ENCODE results near the gene CCS.
"Not testable (repeated sequence)": the region's sequence is repeated elsewhere in the genome, so short reads cannot be mapped to it uniquely, and the experiment has no call there.

The CCS gene

GRCh38 chr11:66636411-66636810 lies 43.4 kb downstream of the CCS start:
- Histone ChIP-seq H3K4me1 (ENCODE audit: insufficient read depth, low read length) (peaks cover 24% of the 10 kb centered on the region; the same call in 1 of the 2 replicates), H3K36me3 (ENCODE audit: insufficient read depth, low read depth, low read length) (peaks cover 66% of the 10 kb centered on the region), H3K27ac (ENCODE audit: low read length) (no peak overlapping the region)

GRCh38 chr11:66637557-66638176 lies 44.7 kb downstream of the CCS start:
- peak overlapping the region; percentile 94 for H3K4me3 ChIP-seq (ENCODE audit: low read length)
- peak overlapping the region; percentile 91 for H3K9ac ChIP-seq (ENCODE audit: low read depth, low read length)
- peak overlapping the region; percentile 86 for H3K27ac ChIP-seq (ENCODE audit: low read length)
- H3K27me3 ChIP-seq (ENCODE audit: insufficient read depth, low read length), result no peaks in the 10 kb centered on the region
- H3K9me3 ChIP-seq (ENCODE audit: insufficient read depth, low read depth, low read length), result no peaks in the 10 kb centered on the region
- peaks cover 68% of the 10 kb centered on the region for H3K36me3 ChIP-seq (ENCODE audit: insufficient read depth, low read depth, low read length)
- H3K4me1 ChIP-seq (ENCODE audit: insufficient read depth, low read length), result peaks cover 27% of the 10 kb centered on the region; the same call in 1 of the 2 replicates

More at GRCh38 chr11:66636411-66636810, 43.4 kb downstream of the CCS start:
- H3K9ac ChIP-seq (ENCODE audit: low read depth, low read length), result no peak overlapping the region
- no peak overlapping the region for H3K4me3 ChIP-seq (ENCODE audit: low read length)
- H3K9me3 ChIP-seq (ENCODE audit: insufficient read depth, low read depth, low read length), result no peaks in the 10 kb centered on the region
- no peaks in the 10 kb centered on the region for H3K27me3 ChIP-seq (ENCODE audit: insufficient read depth, low read length)

- H3K4me3 ChIP-seq (ENCODE audit: low read length), result peak within 1 kb of the TSS; percentile 94
- peaks cover 68% of the 10 kb centered on the region for H3K36me3 ChIP-seq (ENCODE audit: insufficient read depth, low read depth, low read length)
- H3K9ac ChIP-seq (ENCODE audit: low read depth, low read length), result peak within 1 kb of the TSS; percentile 98
- H3K4me1 ChIP-seq (ENCODE audit: insufficient read depth, low read length), result peaks cover 30% of the 10 kb centered on the region; the same call in 1 of the 2 replicates
- no peaks in the 10 kb centered on the region for H3K9me3 ChIP-seq (ENCODE audit: insufficient read depth, low read depth, low read length)
- H3K27ac ChIP-seq (ENCODE audit: low read length), result peak within 1 kb of the TSS; percentile 91
- H3K27me3 ChIP-seq (ENCODE audit: insufficient read depth, low read length), result no peaks in the 10 kb centered on the region
Observed at GRCh38 chr11:66638177-66639065, 45.4 kb downstream of the CCS start, which contains the start of gene RBM4. RBM4 (plus strand) TSS chr11:66638703; CDS start chr11:66639712, 1,009 bp downstream.

GRCh38 chr11:66639066-66639813 lies 46.3 kb downstream of the CCS start:
- H3K4me1 ChIP-seq (ENCODE audit: insufficient read depth, low read length), result peaks cover 30% of the 10 kb centered on the region; the same call in 1 of the 2 replicates
- peaks cover 71% of the 10 kb centered on the region for H3K36me3 ChIP-seq (ENCODE audit: insufficient read depth, low read depth, low read length)
- H3K4me3 ChIP-seq (ENCODE audit: low read length), result peak overlapping the region; percentile 94
- H3K9ac ChIP-seq (ENCODE audit: low read depth, low read length), result peak overlapping the region; percentile 98
- peak overlapping the region; percentile 91 for H3K27ac ChIP-seq (ENCODE audit: low read length)
- no peaks in the 10 kb centered on the region for H3K9me3 ChIP-seq (ENCODE audit: insufficient read depth, low read depth, low read length)
- no peaks in the 10 kb centered on the region for H3K27me3 ChIP-seq (ENCODE audit: insufficient read depth, low read length)

GRCh38 chr11:66639814-66640340 lies 46.9 kb downstream of the CCS start:
- Histone ChIP-seq H3K9ac (ENCODE audit: low read depth, low read length) (peak overlapping the region; percentile 98; the same call in 1 of the 2 replicates), H3K4me3 (ENCODE audit: low read length) (peak overlapping the region; percentile 94), H3K36me3 (ENCODE audit: insufficient read depth, low read depth, low read length) (peaks cover 71% of the 10 kb centered on the region), H3K4me1 (ENCODE audit: insufficient read depth, low read length) (peaks cover 30% of the 10 kb centered on the region; the same call in 1 of the 2 replicates)
- H3K27me3 ChIP-seq (ENCODE audit: insufficient read depth, low read length); H3K9me3 ChIP-seq (ENCODE audit: insufficient read depth, low read depth, low read length); H3K27ac ChIP-seq (ENCODE audit: low read length): not testable (repeated sequence)

- H3K9me3 ChIP-seq (ENCODE audit: insufficient read depth, low read depth, low read length), result no peaks in the 10 kb centered on the region
- peaks cover 30% of the 10 kb centered on the region; the same call in 1 of the 2 replicates for H3K4me1 ChIP-seq (ENCODE audit: insufficient read depth, low read length)
- H3K27me3 ChIP-seq (ENCODE audit: insufficient read depth, low read length), result no peaks in the 10 kb centered on the region
- H3K4me3 ChIP-seq (ENCODE audit: low read length), result peak overlapping the region; percentile 94
- H3K27ac ChIP-seq (ENCODE audit: low read length), result no peak overlapping the region
- no peak overlapping the region for H3K9ac ChIP-seq (ENCODE audit: low read depth, low read length)
- peaks cover 78% of the 10 kb centered on the region for H3K36me3 ChIP-seq (ENCODE audit: insufficient read depth, low read depth, low read length)
Observed at GRCh38 chr11:66641834-66642233, 48.8 kb downstream of the CCS start.

- Histone ChIP-seq H3K36me3 (ENCODE audit: insufficient read depth, low read depth, low read length) (peaks cover 96% of the 10 kb centered on the region), H3K9ac (ENCODE audit: low read depth, low read length) (no peak overlapping the region), H3K4me3 (ENCODE audit: low read length) (peak overlapping the region; percentile 2; the same call in 1 of the 2 replicates), H3K4me1 (ENCODE audit: insufficient read depth, low read length) (peaks cover 23% of the 10 kb centered on the region; the same call in 1 of the 2 replicates), H3K27ac (ENCODE audit: low read length) (no peak overlapping the region), H3K27me3 (ENCODE audit: insufficient read depth, low read length) (no peaks in the 10 kb centered on the region), H3K9me3 (ENCODE audit: insufficient read depth, low read depth, low read length) (no peaks in the 10 kb centered on the region)
Observed at GRCh38 chr11:66643745-66644437, 50.9 kb downstream of the CCS start.

- no peak overlapping the region for H3K4me3 ChIP-seq (ENCODE audit: low read length)
- no peaks in the 10 kb centered on the region for H3K27me3 ChIP-seq (ENCODE audit: insufficient read depth, low read length)
- no peaks in the 10 kb centered on the region for H3K9me3 ChIP-seq (ENCODE audit: insufficient read depth, low read depth, low read length)
- H3K4me1 ChIP-seq (ENCODE audit: insufficient read depth, low read length), result peaks cover 7% of the 10 kb centered on the region; the same call in 1 of the 2 replicates
- H3K27ac ChIP-seq (ENCODE audit: low read length), result no peak overlapping the region
- H3K36me3 ChIP-seq (ENCODE audit: insufficient read depth, low read depth, low read length), result peaks cover 92% of the 10 kb centered on the region
- no peak overlapping the region for H3K9ac ChIP-seq (ENCODE audit: low read depth, low read length)
Observed at GRCh38 chr11:66646828-66647227, 53.8 kb downstream of the CCS start.

- H3K4me1 ChIP-seq (ENCODE audit: insufficient read depth, low read length), result no peaks in the 10 kb centered on the region
- no peak overlapping the region for H3K9ac ChIP-seq (ENCODE audit: low read depth, low read length)
- H3K9me3 ChIP-seq (ENCODE audit: insufficient read depth, low read depth, low read length), result no peaks in the 10 kb centered on the region
- no peaks in the 10 kb centered on the region for H3K27me3 ChIP-seq (ENCODE audit: insufficient read depth, low read length)
- peaks cover 82% of the 10 kb centered on the region for H3K36me3 ChIP-seq (ENCODE audit: insufficient read depth, low read depth, low read length)
- no peak overlapping the region for H3K27ac ChIP-seq (ENCODE audit: low read length)
- no peak overlapping the region for H3K4me3 ChIP-seq (ENCODE audit: low read length)
Observed at GRCh38 chr11:66649903-66650302, 56.9 kb downstream of the CCS start.

GRCh38 chr11:66651016-66651415 lies 58.0 kb downstream of the CCS start:
- peaks cover 70% of the 10 kb centered on the region for H3K36me3 ChIP-seq (ENCODE audit: insufficient read depth, low read depth, low read length)

More at GRCh38 chr11:66651016-66651415, 58.0 kb downstream of the CCS start:
- Histone ChIP-seq H3K4me1 (ENCODE audit: insufficient read depth, low read length) (no peaks in the 10 kb centered on the region), H3K4me3 (ENCODE audit: low read length) (no peak overlapping the region), H3K27me3 (ENCODE audit: insufficient read depth, low read length) (no peaks in the 10 kb centered on the region), H3K9ac (ENCODE audit: low read depth, low read length) (no peak overlapping the region), H3K27ac (ENCODE audit: low read length) (no peak overlapping the region), H3K9me3 (ENCODE audit: insufficient read depth, low read depth, low read length) (no peaks in the 10 kb centered on the region)
